Activated CD8-positive, alpha-beta memory T cell treated with anti-CD3 and anti-CD28 coated beads for 1 hour (primary cell): ENCODE results near the gene MFAP1.
"Not testable (repeated sequence)": the region's sequence is repeated elsewhere in the genome, so short reads cannot be mapped to it uniquely, and the experiment has no call there.

Experiments used
- DNase-seq, 2 donors: peaks; one replicate each; pipeline ENCODE4 v3.0.0-alpha.2; 2020; ENCODE audit warnings: low read depth in 1 of 2; ENCODE audit errors: extremely low read depth in 1 of 2

Gene MFAP1, protein sequence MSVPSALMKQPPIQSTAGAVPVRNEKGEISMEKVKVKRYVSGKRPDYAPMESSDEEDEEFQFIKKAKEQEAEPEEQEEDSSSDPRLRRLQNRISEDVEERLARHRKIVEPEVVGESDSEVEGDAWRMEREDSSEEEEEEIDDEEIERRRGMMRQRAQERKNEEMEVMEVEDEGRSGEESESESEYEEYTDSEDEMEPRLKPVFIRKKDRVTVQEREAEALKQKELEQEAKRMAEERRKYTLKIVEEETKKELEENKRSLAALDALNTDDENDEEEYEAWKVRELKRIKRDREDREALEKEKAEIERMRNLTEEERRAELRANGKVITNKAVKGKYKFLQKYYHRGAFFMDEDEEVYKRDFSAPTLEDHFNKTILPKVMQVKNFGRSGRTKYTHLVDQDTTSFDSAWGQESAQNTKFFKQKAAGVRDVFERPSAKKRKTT

DNA sequence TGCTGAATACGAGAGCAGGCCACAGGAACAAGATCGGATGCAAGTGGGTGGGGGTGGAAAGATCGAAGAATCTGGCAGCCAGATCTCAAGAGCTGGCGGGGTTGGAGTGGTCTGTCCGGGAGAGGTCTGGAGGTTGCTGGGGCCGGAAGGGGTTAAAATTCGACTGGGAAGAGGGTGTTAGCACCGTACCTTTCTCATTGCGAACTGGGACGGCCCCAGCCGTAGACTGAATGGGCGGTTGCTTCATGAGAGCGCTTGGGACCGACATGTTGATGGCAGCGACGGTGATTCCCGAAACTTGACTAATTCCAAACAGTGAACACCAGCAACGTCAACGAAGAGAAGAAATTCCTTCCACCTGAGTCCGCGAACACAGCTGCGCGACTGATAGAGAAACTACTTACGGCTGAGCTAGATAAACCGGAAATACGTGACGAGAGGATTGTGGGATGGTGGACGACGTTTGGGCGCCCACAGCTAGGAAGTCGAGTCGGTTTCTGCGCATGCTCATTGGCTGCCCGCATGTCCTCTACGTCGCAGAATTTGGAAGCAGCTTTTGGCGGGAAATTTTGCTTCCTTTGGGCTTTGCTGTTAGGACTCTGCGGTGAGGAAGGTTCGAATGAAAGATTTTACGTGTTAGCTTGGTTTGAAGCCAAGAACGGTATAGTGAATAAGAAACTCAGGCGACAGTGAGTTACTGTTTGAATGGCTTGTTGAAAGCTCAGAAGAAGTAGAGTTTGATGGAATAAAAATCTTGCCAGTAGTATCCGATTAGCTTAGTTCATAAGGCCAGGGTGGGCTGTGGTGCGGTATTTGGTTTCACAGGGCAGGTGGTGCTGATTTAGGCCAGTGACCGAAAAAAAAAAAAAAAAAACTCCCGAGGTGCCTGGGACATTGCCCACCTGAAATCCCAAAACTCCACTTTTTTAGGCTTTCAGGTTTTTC is at the start of gene MFAP1:
TSS of gene MFAP1 (minus strand) at position 389 of the 945 bp plus-strand sequence. CDS start at position 268, 121 bp downstream.
- peak; percentile 81 to 85 for DNase-seq

DNA sequence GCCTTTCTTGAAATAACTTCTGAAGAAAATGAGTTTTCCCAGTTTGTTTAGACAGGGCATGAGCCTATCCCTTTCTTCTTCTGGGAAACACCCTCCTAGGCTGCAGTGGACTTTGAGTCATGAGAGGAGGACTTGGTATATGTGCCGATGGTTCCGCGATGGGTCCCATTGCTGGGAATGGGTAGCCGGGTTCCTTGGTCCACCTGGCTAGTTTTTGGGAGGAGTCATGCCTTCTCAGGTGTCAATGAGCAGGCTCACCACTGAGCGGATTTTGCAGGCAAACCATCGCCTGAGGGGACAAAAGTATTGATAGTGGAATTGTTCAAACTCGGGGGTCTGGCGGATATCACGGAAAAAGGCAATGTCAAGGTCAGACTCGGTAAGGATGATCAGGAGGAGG is 49.2 kb upstream of the MFAP1 start:
- no peak for DNase-seq

DNA sequence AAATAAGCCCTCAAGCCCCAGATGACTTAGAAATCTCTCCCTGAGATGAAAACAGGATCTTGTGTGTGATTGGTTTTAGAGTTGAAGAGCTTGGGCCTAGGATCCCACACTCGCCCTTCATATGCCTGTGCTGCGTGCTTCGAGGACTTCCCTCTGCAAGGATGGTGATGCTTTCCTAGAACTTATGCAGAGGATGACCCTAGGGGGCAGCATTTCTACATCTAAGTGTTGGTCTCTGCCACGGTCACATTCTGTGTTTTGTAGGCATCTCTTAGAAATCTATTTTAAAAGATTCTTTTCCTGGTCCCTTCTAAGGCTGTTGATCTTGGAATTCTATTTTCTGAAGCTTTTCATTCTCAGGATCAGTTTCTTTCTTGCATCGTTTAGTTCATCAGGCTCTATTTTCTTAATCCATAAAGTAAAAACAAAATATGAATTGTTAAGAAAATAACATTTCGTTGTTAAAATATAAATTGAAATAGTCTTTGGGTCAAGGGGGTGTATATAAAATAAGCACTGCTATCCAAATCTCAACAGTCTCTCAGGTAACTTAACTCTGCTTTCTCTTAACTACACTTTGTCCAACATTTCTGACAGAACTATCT is 48.0 kb upstream of the MFAP1 start:
- DNase-seq: no peak

DNA sequence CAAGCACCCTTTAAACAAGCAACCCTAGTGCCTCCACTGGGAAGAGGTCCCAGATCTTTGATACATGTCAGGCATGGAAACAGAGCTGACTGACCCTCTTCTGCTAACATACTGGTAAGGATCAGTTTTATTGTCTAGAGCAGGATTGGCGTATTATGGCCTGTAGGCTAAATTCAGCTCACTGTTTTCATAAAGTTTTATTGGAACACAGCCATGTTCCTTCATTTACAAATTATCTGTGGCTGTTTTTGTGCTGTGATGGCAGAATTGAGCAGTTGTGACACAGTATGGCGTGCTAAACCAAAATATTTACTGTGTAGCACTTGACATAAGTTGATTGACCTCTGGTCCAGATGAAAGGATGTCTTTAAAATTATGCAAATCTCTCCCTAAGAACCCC is 47.3 kb upstream of the MFAP1 start:
- no peak for DNase-seq

DNA sequence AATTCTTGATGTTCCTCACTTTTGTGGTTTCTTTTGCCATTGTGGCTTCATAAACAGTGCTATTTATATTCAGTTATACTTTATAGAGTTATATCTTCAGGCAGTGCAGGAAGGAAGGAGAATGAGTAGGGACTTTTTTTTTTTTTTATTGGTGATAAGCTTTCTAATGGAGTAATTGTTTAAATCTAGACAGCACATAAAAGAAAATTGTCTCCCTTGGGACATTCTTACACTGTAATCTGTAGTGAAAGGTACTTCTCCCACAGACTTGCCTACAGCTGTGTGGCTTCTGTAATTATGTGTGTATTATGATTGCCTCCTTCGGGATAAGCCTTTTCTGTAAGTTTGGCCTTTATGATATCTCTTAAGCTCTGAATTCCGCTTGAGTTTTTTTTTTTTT is 43.9 kb upstream of the MFAP1 start:
- no peak for DNase-seq

DNA sequence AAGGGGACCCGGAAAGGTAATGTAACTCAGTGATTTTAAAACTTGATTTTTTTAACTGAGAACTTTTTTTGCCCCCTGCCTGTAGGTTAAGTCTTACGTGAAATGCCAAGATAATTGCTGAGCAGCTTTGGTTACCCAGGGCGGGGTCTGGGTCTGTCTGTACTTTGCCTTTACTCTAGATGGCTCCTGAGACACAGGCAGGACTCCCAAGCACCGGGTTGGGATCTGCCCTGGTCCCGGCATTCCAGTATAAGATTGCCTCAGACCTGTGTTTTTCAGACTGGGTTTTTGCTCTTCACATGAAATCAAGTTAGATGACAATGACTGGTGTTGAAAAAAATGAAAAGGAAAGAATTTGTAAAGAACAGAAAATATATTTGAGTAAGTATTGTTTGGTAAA is 42.6 kb upstream of the MFAP1 start:
- no peak for DNase-seq

DNA sequence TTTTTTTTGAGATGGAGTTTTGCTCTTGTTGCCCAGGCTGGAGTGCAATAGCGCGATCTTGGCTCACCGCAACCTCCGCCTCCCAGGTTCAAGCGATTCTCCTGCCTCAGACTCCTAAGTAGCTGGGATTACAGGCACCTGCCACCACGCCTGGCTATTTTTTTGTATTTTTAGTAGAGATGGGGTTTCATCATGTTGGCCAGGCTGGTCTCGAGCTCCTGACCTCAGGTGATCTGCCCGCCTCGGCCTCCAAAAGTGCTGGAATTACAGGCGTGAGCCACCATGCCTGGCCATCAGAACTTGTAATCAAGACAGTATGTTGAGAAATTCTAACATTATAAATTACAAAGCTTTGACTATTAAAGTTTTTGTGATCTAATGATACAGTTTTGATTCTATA is 42.1 kb upstream of the MFAP1 start:
- not testable (repeated sequence) for DNase-seq

DNA sequence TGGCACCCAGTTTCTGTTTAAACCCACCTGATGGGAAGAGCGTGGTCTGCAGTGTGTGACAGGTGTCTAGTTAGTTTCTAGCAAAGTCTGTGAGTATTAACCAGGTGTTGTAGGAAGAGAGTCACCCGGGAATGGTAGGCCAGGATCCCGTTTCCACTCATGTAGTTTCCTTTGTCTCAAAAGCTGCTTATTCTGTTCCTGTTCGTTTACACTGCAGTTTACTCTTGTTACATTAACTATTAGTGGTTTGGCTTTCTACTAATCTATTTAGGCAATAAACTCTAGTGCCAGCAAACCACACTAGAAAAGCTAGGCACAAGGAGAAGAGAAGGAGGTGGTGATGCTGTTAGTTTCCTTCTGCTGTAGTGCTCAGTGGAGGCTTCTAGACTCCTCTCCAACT is 35.1 kb upstream of the MFAP1 start:
- no peak for DNase-seq

DNA sequence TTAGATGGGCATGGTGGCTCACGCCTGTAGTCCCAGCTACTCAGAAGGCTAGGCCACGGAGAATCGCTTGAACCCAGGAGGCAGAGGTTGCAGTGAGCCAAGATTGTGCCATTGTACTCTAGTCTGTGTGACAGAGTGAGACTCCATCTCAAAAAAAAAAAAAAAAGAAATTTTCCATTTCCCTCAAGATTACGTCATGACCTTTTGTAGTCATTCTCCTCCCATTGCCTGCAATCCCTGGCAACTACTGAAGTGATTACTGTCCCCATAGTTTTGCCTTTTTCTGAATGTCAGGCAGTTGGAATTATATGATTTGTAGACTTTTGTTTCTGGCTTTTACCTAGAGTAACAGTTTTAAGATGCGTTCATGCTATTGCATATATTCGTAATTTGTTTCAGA is 30.3 kb upstream of the MFAP1 start:
- no peak for DNase-seq

DNA sequence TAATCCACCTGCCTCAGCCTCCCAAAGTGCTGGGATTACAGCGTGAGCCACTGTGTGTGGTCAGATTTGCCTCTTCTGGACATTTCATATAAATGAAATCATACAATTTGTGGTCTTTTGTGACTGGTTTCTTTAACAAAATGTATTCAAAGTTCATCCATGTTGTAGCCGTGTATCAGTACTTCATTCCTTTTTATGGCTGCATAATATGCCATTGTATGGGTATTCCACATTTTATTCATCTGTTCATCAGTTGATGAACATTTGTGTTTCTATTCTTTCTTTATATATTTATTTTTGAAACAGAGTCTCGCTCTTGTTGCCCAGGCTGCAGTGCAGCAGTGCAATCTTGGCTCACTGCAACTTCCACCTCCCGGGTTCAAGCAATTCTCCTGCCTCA is 28.1 kb upstream of the MFAP1 start:
- DNase-seq: no peak

DNA sequence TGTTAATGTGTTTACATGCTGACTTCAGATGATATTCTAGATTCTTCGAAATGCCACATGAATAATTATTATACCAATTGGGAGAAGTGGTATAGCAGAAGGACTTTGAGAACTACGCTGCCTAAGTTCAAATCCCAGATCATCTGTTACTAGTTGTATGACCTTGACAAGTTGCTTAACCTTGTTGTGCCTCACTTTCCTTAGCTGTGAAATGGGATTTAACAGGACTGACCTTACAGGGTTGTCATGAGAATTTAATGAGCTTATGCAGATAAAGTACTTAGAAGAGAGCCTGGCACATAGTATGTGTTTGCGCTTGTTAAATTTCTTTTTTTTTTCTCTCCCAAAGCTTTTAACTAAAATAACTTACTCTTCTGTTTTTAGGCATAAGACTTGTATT is 26.8 kb upstream of the MFAP1 start:
- no peak for DNase-seq

DNA sequence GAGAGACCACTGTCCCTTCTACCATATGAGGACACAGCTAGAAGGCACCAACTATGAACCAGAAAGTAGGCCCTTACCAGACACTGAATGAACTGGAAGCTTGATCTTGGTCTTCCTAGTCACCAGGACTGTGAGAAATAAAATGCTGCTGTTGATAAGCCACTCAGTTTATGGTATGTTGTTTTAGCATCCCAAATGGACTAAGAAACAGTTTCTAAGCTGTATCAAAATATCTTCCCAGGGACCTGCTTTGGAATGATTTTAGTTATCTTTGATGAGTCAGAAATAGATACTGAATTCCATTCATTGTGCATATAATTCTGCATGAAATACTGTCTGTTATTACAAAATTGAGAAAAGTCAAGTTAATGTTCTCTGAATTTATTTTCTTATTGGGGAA is 20.9 kb upstream of the MFAP1 start:
- DNase-seq: no peak

DNA sequence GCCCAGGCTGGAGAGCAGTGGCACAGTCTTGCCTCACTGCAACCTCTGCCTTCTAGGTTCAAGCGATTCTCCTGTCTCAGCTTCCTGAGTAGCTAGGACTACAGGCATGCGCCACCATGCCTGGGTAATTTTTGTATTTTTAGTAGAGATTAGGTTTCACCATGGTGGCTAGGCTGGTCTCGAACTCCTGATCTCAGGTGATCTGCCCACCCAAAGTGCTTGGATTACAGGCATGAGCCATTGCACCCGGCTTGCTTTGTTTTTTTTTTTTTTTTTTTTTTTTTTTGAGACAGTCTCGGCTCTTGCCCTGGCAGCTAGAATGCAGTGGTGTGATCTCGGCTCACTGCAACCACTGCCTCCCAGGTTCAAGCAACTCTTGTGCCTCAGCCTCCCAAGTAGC is 8.0 kb upstream of the MFAP1 start:
- DNase-seq: not testable (repeated sequence)

DNA sequence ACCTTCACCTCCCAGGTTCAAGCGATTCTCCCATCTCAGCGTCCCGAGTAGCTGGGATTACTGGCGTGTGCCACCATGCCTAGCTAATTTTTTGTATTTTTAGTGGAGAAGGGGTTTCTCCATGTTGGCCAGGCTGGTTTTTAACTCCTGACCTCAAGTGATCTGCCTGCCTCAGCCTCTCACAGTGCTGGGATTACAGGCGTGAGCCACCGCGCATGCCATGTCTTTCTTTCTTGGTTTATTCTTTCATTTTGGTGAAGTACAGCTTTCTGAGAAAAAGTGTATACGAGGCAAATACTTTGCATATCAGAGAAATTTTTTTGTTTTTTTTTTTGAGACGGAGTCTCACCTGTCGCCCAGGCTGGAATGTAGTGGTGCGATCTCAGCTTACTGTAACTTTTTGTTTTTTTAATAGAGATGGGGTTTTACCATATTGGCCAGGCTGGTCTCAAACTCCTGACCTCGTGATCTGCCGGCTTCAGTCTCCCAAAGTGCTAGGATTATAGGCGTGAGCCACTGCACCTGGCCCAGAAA is 7.1 kb upstream of the MFAP1 start:
- DNase-seq: not testable (repeated sequence)

DNA sequence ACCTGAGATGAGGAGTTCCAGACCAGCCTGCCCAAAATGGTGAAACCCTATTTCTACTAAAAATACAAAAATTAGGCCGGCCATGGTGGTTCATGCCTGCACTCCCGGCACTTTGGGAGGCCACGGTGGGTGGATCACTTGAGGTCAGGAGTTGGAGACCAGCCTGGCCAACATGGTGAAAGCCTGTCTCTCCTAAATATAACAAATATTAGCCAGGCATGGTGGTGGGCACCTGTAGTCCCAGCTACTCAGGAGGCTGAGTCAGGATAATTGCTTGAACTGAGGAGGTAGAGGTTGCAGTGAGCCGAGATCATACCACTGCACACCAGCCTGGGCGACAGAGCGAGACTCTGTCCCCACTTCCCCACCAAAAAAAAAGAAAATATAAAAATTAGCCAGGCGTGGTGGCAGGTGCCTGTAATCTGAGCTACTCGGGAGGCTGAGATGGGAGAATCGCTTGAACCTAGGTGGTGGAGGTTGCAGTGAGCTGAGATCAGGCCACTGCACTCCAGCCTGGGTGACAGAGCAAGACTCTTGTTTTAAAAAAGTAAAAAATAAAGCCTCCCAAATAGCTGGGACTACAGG is 6.3 kb upstream of the MFAP1 start:
- DNase-seq: not testable (repeated sequence)

DNA sequence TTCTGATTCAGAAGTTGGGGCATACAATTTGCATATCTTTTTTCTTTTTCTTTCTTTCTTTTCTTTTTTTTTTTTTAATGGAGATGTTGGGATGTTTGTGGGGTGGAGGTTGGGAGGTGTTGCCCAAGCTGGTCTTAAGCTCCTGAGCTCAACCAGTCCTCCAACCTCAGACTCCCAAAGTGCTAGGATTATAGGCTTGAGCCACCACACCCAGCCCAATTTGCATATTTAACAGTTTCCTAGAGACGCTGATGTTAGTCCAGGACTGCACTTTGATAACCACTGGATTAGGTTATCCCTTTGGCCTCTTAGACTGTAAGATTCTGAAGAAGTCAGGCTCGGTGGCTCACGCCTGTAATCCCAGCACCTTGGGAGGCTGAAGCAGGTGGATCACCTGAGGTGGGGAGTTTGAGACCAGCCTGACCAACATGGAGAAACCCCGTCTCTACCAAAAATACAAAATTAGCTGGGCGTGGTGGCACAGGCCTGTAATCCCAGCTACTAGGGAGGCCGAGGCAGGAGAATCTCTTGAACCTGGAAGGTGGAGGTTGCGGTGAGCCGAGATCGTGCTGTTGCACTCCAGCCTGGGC is 5.6 kb upstream of the MFAP1 start:
- DNase-seq: not testable (repeated sequence)

DNA sequence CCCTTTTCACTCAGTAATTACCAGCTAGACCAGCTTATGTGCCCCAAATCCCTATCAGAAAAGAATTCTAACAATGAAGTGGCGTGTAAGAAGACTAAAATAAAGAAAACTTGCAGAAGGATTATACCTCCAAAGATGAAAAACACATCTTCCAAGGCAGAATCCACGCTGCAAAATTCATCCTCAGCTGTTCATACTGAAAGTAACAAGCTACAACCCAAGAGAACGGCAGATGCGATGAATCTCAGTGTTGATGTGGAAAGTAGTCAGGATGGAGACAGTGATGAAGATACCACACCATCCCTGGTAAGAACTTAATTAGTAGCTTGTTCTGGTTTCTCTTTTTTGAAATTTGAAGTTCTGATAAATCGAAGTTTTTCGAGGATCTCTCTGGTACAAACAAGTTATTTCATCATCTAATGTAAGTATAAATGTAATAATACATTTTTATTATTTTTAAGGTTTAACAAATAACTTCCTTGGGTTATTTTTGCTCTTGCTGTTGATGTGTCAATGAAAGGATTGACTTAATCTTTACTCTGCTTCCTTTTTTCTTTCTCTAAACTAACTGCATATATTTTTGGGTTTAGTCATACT is 3.7 kb upstream of the MFAP1 start:
- DNase-seq: no peak

DNA sequence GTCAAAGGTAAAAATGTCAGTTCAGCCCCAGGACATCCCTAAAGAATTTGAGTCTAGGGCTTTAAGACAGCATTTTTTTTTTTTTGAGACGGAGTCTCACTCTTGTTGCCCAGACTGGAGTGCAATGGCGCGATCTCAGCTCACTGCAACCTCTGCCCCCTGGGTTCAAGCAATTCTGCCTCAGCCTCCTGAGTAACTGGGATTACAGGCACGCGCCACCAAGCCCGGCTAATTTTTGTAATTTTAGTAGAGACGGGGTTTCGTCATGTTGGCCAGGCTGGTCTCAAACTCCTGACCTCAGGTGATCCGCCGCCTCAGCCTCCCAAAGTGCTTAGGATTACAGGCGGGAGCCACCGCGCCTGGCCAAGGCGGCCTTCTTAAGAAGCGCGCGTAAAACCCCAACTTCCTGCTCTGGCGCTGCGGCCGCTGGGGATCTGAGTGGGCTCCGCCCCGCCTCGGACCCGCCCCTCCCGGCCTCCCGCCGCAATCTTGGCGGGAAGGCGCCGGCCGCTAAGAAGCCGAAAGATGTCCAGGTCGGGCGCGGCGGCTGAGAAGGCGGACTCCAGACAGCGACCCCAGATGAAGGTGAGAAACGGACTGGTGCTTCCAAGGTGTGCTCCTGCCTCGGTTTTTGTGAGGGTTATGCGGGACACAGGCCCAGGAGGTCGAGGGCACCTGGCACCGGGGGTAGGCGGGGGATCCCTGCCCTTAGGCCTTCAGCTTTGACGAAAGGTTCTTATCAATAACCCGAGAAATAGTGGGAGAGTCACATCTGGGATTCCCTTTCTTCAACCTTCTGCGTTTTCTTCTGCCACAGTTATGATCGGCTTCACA is 2.2 kb upstream of the MFAP1 start, which contains the start of gene WDR76:
TSS of gene WDR76 (plus strand) at position 495 of the 834 bp plus-strand sequence. CDS start at position 526, 31 bp downstream.
- DNase-seq: peak; percentile 7 to 57

DNA sequence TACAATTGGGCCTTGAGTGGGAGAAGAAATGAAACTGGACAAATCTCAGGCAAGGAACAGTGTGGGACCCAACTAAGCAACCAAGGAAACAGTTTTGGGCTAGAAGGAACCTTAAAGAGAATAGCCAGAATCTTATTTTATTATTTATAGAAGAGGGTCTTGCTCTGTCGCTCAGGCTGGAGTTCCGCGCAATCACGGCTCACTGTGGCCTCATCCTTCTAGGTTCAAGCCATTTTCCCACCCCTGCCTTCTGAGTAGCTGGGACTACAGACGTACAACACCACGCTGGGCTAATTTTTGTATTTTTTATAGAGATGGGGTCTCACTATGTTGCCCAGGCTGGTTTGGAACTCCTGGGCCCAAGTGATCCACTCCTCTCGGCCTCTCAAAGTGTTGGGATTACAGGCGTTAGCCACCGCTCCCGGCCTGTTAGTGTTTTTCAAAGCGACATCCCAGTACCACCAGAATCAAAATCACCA is 1.6 kb upstream of the MFAP1 start:
- DNase-seq: no peak
